Vagina (tissue), 2 donors: Measurements from ENCODE around the gene OSBPL6. TPM values are rescaled to one million over a fixed set of nuclear protein-coding genes. Genes with fewer than 3 reads are reported as not detected.

Source experiments
- DNase-seq, 2 donors: peaks; one replicate each; pipeline ENCODE4 v3.0.0-alpha.2; 2017; ENCODE audit errors: extremely low spot score in 2 of 2
- H3K27ac ChIP-seq: fragments of 200-600 bp; sonication (generic); one replicate; pipeline ENCODE4 v1.5.1; 2019
- H3K27me3 ChIP-seq: fragments of 200-600 bp; sonication (generic); one replicate; pipeline ENCODE4 v1.5.1; 2019
- H3K36me3 ChIP-seq, 2 donors: fragments of 200-600 bp; sonication (generic); one replicate each; pipeline ENCODE4 v1.5.1; 2017 to 2019
- H3K4me1 ChIP-seq: fragments of 200-600 bp; sonication (generic); one replicate; pipeline ENCODE4 v1.5.1; 2019
- H3K4me3 ChIP-seq, 2 donors: fragments of 200-600 bp; sonication (generic); 1 replicate in 1 of 2; 2 replicates in 1 of 2; pipeline ENCODE4 v1.5.1; 2016 to 2019
- H3K9me3 ChIP-seq: fragments of 200-600 bp; sonication (generic); one replicate; pipeline ENCODE4 v1.5.1; 2019
- CTCF ChIP-seq, 3 experiments: fragments of 450-650 bp in 2 of 3; fragments of 200-600 bp in 1 of 3; sonication (generic) in 1 of 3; IDR thresholded peaks; one replicate each; pipeline ENCODE4 v1.5.1; 2017 to 2019; ENCODE audit warnings: antibody characterized with exemption in 3 of 3, mild to moderate bottlenecking in 2 of 3, moderate library complexity in 2 of 3
- POLR2A ChIP-seq, 2 donors: fragments of 450-650 bp; IDR thresholded peaks; one replicate each; pipeline ENCODE4 v1.6.1; 2017; ENCODE audit warnings: antibody characterized with exemption in 2 of 2, mild to moderate bottlenecking in 2 of 2, moderate library complexity in 2 of 2
- POLR2AphosphoS5 ChIP-seq, 2 donors: sonication (generic); formaldehyde crosslinking; IDR thresholded peaks; one replicate each; pipeline ENCODE4 v1.9.0; 2017; ENCODE audit warnings: antibody characterized with exemption in 2 of 2, mild to moderate bottlenecking in 2 of 2, low read depth in 1 of 2; ENCODE audit not compliant: insufficient read depth in 1 of 2
- intact Hi-C: fragments of 100-400 bp; cut with DNase I; formaldehyde crosslinking; loops from one replicate; pipeline ENCODE4 v1.15.1; 2023
- total RNA-seq: library from RNA; depleted of rRNA; stranded (reverse); fragments of >200 nt; gene quantifications from one replicate; pipeline ENCODE4 v1.2.3, GENCODE V29; 2016

OSBPL6 gene
- total RNA-seq, 1 donor from 2014 or later: 2.7 TPM

- intact Hi-C loops: no loop called here
- H3K27ac ChIP-seq: no peak overlapping the region
- no peak overlapping the region for H3K4me3 ChIP-seq
- TF ChIP-seq CTCF (IDR thresholded peaks at IDR 0.05): no peak
- TF ChIP-seq POLR2A (IDR thresholded peaks at IDR 0.05): no peak
- TF ChIP-seq POLR2AphosphoS5 (IDR thresholded peaks at IDR 0.05; ENCODE audit: insufficient read depth in 1 of 2, low read depth in 1 of 2): no peak
- H3K27me3 ChIP-seq: no peaks in the 10 kb centered on the region
- no peaks in the 10 kb centered on the region for H3K4me1 ChIP-seq
- no peaks in the 10 kb centered on the region for H3K36me3 ChIP-seq
- H3K9me3 ChIP-seq: no peaks in the 10 kb centered on the region
- DNase-seq: no peak
Measured at GRCh38 chr2:178266445-178266844, 72.1 kb downstream of the OSBPL6 start.

DNA sequence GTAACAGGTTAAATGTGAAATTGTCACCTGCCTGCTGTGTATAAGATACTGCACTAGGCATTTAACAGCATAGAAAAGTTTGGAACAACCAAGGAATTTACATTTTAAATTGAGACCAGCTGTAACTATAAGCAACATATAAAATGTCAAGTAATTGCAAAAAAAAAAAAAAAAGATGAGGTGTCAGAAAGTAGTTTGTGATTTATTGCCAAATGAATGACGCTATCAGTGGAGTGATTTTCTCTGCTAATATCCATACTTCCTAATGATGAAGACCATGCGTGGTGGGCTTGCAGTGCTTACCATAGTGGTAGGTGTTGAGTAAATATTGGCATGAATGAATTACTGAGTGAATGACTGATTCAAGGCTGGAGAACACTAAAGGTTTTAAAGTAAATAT, 73.3 kb downstream of the OSBPL6 start:
- no peak overlapping the region for H3K27ac ChIP-seq
- H3K4me3 ChIP-seq: no peak overlapping the region
- intact Hi-C loops: no loop called here
- H3K27me3 ChIP-seq: no peaks in the 10 kb centered on the region
- H3K4me1 ChIP-seq: peaks cover 5% of the 10 kb centered on the region
- no peak for DNase-seq
- no peak for TF ChIP-seq CTCF (IDR thresholded peaks at IDR 0.05)
- no peak for TF ChIP-seq POLR2AphosphoS5 (IDR thresholded peaks at IDR 0.05; ENCODE audit: insufficient read depth in 1 of 2, low read depth in 1 of 2)
- TF ChIP-seq POLR2A (IDR thresholded peaks at IDR 0.05): no peak
- H3K36me3 ChIP-seq: no peaks in the 10 kb centered on the region
- no peaks in the 10 kb centered on the region for H3K9me3 ChIP-seq

DNA sequence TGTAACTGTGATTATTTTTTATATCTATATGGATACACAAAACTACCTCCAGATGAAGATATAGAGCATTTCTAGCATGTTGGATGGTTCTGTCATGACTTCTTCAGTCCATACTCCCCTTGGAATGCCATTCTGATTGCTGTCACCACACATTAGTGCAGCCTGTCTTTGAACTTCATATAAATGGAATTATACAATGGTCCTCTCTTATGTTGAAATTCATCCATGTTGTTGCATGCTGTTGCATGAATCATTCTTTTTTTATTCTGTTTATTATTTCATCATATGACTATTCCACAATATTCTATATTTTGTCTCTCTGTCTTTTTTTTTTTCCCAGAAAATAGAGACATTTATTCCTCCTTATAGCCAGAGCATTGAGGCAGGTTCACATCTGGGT, 74.1 kb downstream of the OSBPL6 start:
- no peaks in the 10 kb centered on the region for H3K9me3 ChIP-seq
- TF ChIP-seq POLR2AphosphoS5 (IDR thresholded peaks at IDR 0.05; ENCODE audit: insufficient read depth in 1 of 2, low read depth in 1 of 2) (no peak), POLR2A (IDR thresholded peaks at IDR 0.05) (no peak), CTCF (IDR thresholded peaks at IDR 0.05) (no peak)
- peaks cover 5% of the 10 kb centered on the region for H3K4me1 ChIP-seq

DNA sequence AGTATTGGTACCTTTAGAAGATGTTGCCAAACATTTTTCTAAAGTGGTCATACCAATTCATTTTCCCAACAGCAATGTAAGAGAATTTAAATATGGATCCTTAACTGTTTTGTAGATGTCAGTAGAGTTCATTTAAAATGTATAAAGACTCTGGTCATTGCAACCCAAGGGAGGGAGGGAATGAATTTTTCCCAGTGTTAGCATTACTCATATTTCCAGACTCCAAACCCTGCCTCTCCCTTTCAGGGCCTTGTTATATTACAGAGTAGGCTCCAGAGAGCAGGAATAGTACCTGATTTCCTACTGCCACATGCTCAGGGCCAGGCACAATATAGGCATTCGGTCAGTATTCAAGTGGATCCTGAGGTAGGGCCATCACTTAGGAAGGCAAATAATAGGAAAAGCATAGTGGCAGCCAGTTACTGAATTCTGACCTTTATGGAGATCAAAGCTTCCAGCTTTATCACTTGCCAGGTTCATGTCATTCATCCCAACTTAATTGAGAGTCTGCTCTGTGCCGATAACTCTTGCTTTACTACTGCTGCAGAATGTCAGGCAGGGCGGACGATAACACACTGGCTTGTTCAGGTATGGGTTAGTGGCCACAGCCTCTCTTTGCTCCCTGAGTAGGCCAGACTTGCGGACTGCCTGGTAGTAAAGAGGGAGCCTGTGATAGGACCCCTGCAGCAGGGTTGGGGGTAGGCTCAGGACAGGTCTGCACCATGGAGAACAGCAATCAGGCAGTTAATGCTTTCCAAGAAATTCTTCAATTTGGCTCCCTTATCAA, 75.3 kb downstream of the OSBPL6 start:
- TF ChIP-seq CTCF (IDR thresholded peaks at IDR 0.05): no peak
- TF ChIP-seq POLR2A (IDR thresholded peaks at IDR 0.05): no peak
- TF ChIP-seq POLR2AphosphoS5 (IDR thresholded peaks at IDR 0.05; ENCODE audit: insufficient read depth in 1 of 2, low read depth in 1 of 2): no peak
- Histone ChIP-seq H3K27me3 (no peaks in the 10 kb centered on the region), H3K27ac (no peak overlapping the region), H3K4me3 (no peak overlapping the region), H3K4me1 (peaks cover 5% of the 10 kb centered on the region), H3K36me3 (no peaks in the 10 kb centered on the region), H3K9me3 (no peaks in the 10 kb centered on the region)
- DNase-seq: no peak
- intact Hi-C loops: no loop called here

More for the DNA sequence above, 74.1 kb downstream of the OSBPL6 start:
- no peak overlapping the region for H3K27ac ChIP-seq
- no peaks in the 10 kb centered on the region for H3K36me3 ChIP-seq
- DNase-seq: no peak
- no peaks in the 10 kb centered on the region for H3K27me3 ChIP-seq
- H3K4me3 ChIP-seq: no peak overlapping the region
- intact Hi-C loops: no loop called here

DNA sequence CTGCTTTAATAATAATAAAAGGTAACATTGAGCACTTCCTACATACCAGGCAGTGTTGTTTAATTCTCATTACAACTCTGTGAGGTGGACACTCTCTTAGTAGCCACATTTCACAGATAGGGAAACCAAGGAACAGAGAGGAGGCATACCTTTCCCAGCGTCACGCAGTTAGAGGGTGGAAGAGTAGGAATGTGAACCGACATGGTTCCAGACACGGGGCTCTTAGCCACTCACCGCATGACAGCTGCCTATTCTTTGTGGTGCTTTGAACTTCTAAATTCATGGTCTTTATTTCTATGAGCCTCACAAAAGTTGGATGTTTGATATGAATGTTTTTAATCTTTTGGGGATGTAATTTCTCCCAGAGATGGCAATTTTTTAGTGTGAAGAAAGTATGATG, 76.0 kb downstream of the OSBPL6 start:
- no peaks in the 10 kb centered on the region for H3K27me3 ChIP-seq
- H3K4me1 ChIP-seq: peaks cover 5% of the 10 kb centered on the region
- H3K9me3 ChIP-seq: no peaks in the 10 kb centered on the region
- no peak overlapping the region for H3K27ac ChIP-seq
- no peak overlapping the region for H3K4me3 ChIP-seq
- DNase-seq: no peak
- TF ChIP-seq CTCF (IDR thresholded peaks at IDR 0.05): no peak
- no peak for TF ChIP-seq POLR2A (IDR thresholded peaks at IDR 0.05)
- TF ChIP-seq POLR2AphosphoS5 (IDR thresholded peaks at IDR 0.05; ENCODE audit: insufficient read depth in 1 of 2, low read depth in 1 of 2): no peak
- no peaks in the 10 kb centered on the region for H3K36me3 ChIP-seq
- intact Hi-C loops: no loop called here
